HG02763 (cell line): ENCODE data around the gene TAP1.
"Not testable (repeated sequence)": the region's sequence is repeated elsewhere in the genome, so short reads cannot be mapped to it uniquely, and the experiment has no call there.

ENCODE experiments used
- ATAC-seq: cut with Tn5 transposase; IDR thresholded peaks from one replicate; pipeline ENCODE4 v1.9.1; 2021; ENCODE audit warnings: mild to moderate bottlenecking, moderate library complexity; ENCODE audit not compliant: unreplicated experiment

Gene TAP1

GRCh38 chr6:32853541-32854375 lies at the start of gene TAP1, which contains the start of gene PSMB9:
TSS of gene TAP1 (minus strand) at chr6:32853704. CDS start at chr6:32853636, 68 bp downstream.
TSS of gene PSMB9 (plus strand) at chr6:32854192. CDS start at chr6:32854230, 38 bp downstream.
- peak; percentile 69 for ATAC-seq

- ATAC-seq: no peak
Observed at GRCh38 chr6:32895006-32895345, 41.5 kb upstream of the TAP1 start.

GRCh38 chr6:32894085-32895005 lies 40.8 kb upstream of the TAP1 start:
- peak; percentile 96 for ATAC-seq

- no peak for ATAC-seq
Observed at GRCh38 chr6:32890831-32891230, 37.3 kb upstream of the TAP1 start.

GRCh38 chr6:32889533-32889932 lies 36.0 kb upstream of the TAP1 start:
- no peak for ATAC-seq

- no peak for ATAC-seq
Observed at GRCh38 chr6:32888576-32888975, 35.1 kb upstream of the TAP1 start.

- no peak for ATAC-seq
Observed at GRCh38 chr6:32887616-32888015, 34.1 kb upstream of the TAP1 start.

GRCh38 chr6:32886681-32887383 lies 33.3 kb upstream of the TAP1 start:
- no peak for ATAC-seq

- ATAC-seq: no peak
Observed at GRCh38 chr6:32885698-32886286, 32.3 kb upstream of the TAP1 start.

GRCh38 chr6:32883789-32884188 lies 30.3 kb upstream of the TAP1 start:
- ATAC-seq: no peak

GRCh38 chr6:32882879-32883250 lies 29.4 kb upstream of the TAP1 start:
- ATAC-seq: no peak

- not testable (repeated sequence) for ATAC-seq
Observed at GRCh38 chr6:32880962-32881361, 27.5 kb upstream of the TAP1 start.

GRCh38 chr6:32879691-32880090 lies 26.2 kb upstream of the TAP1 start:
- no peak for ATAC-seq

GRCh38 chr6:32876603-32877002 lies 23.1 kb upstream of the TAP1 start:
- no peak for ATAC-seq

- not testable (repeated sequence) for ATAC-seq
Observed at GRCh38 chr6:32873947-32874346, 20.4 kb upstream of the TAP1 start.

- no peak for ATAC-seq
Observed at GRCh38 chr6:32868257-32868788, 14.8 kb upstream of the TAP1 start.

- no peak for ATAC-seq
Observed at GRCh38 chr6:32867554-32868256, 14.2 kb upstream of the TAP1 start.

- no peak for ATAC-seq
Observed at GRCh38 chr6:32867022-32867477, 13.5 kb upstream of the TAP1 start.

- ATAC-seq: no peak
Observed at GRCh38 chr6:32865724-32866443, 12.4 kb upstream of the TAP1 start.
